NCI-H774 (cell line): ENCODE data around the gene CPED1.
"Not testable (repeated sequence)": the region's sequence is repeated elsewhere in the genome, so short reads cannot be mapped to it uniquely, and the experiment has no call there.

Experiments used
- DNase-seq: peaks from one replicate; lab custom pipeline; 2025; lab: John Stamatoyannopoulos, UW

The CPED1 gene

GRCh38 chr7:121041516-121042148 lies 53.1 kb downstream of the CPED1 start:
- DNase-seq, result no peak

DNA sequence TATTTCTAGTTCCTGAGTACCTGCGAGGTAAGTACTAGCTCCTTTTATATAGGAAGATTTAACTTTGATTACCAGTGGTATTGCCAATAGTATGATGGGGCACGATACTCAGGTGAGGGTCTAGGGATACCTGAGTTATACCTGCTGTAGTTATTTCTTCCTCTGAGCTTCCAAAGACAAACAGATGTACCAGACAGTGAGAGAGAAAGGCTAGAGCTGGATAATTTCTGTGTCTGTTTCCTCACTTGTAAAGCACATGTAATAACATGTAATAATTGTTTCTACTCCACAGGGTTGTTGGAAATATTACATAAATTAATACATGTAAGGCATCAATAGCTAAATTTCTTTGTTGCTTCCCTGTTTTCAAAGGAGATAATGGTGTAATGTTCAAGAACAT lies 53.7 kb downstream of the CPED1 start:
- DNase-seq, result no peak

DNA sequence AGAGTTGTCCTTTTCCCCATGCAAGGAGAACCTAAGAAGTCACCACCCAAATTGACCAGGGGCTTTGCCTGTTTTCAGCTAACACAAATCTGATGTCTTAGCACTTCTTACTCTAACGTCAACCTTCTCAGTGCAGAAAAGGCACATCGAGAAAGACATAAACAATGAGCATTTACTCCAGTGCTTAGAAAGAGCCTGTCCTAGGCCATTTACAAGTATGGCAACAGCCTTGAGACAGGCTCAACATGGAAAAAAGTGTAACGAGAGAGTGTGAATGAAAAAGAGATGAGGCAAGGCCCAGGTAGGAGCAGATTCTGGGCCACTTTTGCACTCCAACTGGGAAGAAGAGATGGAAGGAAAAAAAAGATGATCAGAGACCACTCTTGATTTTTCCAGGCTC lies 54.4 kb downstream of the CPED1 start:
- DNase-seq, result no peak

GRCh38 chr7:121043314-121044234 lies 55.1 kb downstream of the CPED1 start:
- DNase-seq, result no peak

DNA sequence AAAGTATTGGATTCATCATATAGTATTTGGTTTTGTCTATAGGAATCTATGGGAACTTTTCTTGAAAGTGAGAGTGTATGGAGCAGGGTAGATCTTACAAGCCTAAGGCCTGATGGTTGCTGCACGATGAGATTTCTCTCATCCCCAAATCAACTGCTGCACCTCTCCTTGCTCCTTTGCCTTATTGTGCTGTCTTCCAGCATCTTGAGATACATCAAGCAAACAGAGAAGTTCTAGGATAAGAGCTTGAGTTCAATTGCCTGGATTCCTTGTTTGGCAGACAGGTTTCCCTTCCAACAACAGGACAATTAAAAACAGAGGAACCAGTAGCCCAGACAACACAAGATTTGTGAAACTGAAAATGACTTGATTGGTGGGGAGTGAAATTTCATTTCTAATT lies 56.6 kb downstream of the CPED1 start:
- DNase-seq, result no peak

DNA sequence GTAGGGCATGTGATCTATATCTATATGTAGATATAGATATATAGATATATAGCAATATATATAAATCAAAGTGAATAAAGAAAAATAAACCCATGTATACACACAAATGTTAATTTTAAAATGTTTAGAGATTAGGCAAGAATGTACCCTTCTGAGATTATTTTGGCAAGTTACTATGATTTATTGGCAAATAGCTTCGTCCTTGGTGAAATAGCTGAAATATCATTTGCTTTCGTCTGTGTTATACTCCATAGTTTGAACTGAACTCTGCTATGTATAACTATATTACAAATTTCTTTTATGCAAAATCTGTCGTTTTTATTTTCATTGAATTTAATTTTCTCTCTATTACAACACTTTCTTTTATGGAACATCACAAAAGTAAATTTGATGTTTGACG lies 57.5 kb downstream of the CPED1 start:
- no peak for DNase-seq

DNA sequence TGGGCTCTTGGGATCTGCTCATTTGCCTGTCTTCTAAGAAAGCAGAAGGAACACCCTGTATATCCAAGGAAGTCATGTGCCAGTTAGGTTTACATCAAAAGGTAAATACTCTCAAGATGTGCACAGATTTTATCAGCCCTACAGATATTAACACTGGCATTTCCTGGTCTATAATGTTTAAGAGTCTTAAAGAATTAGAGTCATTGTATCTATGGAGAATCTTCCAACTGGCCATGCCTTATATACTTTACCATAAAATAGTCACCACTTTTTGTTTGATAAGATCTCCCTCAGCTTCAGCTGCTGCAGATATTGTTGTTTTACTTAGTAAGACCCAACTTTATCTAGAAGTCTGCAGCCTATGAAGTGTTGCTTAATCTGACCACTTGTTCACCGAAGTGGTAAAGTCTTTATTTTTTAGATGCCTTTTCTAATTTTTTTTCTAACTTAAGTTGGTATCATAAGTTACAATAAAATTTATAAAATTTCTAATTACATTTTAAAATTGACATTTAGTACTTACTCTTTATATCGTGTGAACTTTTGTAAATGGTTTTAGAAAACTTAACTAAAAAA lies 58.5 kb downstream of the CPED1 start:
- no peak for DNase-seq

DNA sequence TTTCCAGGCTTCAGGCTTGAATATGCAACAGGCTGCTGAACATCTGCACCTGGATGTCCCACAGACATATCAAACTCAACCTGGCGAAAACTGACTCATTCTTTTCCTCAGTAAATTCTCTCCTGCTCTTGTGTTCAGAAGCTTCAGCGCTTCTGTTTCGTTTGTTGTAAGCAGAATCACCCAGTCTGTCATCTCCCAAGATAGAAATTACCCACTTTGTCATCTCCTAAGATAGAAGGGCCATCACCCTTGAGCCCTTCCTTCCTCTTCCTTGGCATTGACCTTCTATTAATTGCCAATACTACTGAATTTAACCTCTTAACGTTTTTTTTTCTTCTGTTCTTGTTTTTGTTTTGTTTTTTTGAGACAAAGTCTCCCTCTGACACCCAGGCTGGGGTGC lies 59.7 kb downstream of the CPED1 start:
- DNase-seq, result no peak

DNA sequence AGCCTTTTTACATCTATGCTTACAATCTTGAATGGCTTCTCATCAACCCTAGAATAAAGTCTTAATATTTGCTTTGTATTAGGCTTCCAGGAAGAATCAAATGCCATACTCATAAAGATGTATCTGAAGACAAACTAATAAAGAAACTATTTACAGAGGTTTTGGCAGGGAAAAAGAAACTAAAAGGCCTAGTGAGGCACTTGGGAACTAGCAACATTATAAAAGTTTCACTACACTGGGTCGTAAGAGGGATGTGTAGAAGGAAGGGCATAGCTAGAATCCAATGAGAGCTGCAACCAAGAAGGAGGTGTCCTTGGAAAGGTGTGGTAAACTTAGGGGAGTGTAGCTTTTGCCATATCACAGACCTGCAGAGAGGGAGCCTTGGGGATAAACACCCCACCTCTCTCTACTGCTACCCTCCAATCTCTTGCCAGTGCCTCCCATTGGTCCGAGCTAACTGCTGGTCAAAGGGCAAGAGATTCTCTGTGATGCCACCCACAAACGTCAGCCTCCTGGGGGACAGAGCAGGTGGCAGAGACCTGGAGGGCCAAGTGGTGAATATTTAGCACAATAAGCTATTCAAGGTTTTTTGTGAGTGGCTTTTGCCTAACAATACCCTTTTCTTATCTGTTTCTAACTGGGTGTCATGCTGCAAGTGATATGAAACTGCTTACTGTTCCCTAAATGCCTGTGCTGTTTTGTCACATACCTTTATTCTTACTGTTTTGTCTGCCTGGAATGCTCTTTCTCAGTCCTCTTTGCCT lies 60.7 kb downstream of the CPED1 start:
- DNase-seq, result no peak

GRCh38 chr7:121049897-121050296 lies 61.4 kb downstream of the CPED1 start:
- no peak for DNase-seq

DNA sequence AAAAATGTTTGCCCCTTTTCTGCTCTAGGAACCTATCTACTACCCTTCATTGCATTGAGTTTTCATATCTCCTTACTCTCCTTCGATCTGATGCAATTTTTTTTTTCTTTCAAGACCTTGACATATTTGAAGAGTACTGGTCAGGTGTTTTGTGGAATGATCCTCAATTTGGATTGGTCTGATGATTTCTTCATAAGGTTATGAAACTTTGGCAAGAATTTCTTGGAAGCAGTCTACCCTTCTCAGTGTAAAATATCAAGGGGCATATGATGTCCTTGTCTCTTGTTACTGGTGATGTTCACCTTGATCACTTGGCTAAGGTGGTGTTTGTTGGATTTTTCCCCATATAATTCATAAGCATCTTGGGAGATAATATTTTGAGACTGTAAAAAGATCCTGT lies 64.7 kb downstream of the CPED1 start:
- no peak for DNase-seq

GRCh38 chr7:121054925-121055324 lies 66.4 kb downstream of the CPED1 start:
- DNase-seq, result no peak

DNA sequence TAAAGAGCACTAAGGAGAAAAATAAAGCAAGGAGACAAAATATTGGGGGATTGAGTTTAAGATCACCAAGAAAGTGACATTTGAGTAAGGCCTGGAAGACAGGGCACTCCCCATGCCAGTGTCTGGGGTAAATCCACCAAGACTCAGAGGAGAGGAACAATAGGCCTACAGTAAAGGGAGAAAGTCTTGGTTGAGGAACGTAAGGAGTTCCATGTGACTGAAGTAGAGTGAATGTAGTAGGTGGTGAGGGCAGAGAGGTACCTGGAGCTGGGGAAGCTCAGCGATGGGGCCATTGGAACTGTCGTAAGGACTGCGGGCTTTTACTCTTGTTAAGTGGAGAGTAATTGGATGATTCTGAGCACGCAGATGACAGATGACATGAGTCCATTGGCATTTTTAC lies 69.4 kb downstream of the CPED1 start:
- no peak for DNase-seq

DNA sequence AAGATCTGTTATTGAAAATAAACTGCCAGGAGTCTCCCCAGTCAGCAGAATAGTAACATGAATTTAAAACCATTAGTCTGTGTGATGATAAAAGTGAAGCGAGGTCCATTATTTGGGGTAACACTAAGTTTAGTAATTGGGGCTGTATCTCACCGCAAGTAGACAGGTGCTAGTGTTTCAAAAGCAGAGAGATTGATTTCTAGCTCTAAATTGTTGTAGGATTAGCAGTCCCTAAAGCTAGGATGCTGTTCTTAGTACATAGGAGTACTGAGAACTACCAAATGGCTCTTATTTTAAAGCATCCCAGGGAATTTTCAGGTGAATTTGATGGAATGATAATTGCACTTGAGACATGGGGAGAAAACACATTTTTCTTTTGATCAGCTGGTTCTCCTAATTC lies 70.5 kb downstream of the CPED1 start:
- no peak for DNase-seq

- not testable (repeated sequence) for DNase-seq
Observed at GRCh38 chr7:121059979-121060509, 71.5 kb downstream of the CPED1 start.

GRCh38 chr7:121061677-121062582 lies 73.4 kb downstream of the CPED1 start:
- no peak for DNase-seq

GRCh38 chr7:121062671-121063279 lies 74.3 kb downstream of the CPED1 start:
- DNase-seq, result no peak

DNA sequence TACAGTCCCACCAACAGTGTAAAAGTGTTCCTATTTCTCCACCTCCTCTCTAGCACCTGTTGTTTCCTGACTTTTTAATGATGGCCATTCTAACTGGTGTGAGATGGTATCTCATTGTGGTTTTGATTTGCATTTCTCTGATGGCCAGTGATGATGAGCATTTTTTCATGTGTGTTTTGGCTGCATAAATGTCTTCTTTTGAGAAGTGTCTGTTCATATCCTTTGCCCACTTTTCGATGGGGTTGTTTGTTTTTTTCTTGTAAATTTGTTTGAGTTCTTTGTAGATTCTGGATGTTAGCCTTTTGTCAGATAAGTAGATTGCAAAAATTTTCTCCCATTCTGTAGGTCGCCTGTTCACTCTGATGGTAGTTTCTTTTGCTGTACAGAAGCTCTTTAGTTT lies 79.2 kb downstream of the CPED1 start:
- not testable (repeated sequence) for DNase-seq

DNA sequence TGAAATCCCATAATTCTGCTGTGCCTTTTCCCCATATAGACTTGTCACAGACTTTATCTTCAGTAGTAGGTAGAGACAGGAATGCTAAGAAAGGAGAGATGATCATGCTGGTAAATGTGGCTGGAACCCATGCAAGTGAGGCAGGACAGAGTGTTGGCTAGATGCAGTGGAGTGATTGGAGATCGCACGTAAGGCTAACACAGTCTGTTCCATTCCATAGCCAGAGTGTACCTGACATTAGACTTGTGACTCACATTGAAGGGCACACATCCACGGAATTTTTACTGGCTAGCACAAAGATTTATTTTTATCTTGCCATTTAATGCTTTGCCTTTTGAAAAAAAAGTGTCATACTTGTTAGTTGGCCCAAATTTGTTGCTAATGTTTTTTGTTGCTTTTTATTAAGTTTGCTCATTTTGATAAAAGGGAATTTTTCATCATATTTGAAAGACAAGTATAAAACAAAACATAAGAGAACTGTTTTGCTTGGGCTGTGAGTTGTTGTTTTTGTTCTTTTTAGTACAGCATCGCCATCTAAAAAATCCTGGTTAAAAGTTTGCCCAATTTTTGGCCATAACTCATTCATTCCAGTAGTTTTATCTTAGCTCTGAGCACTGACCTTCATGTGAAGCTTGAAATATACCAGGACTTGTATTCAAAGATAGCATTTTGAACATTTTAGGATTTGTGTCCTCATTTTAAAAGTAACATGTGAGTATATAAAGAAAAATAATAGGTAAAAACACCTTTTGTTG lies 81.0 kb downstream of the CPED1 start:
- DNase-seq, result no peak

DNA sequence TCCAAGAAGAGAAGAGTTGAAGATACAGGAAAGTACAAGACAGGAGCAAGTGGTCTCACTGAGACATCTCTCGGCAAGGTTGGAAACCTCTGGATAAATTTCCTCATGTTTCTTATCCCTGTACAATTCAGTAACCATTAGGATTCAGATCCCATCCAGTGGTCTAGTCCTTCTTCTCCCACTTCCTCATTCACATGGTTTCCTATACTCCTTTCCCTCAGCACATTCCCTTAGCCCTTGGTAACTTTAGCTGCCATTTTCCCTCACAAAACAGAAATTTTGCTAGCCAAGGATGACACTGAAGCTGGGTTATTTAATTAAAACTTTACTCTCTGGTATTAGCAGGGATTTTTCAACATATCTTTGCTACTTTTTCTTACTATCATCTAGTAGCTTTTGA lies 82.6 kb downstream of the CPED1 start:
- no peak for DNase-seq
